Body of pancreas (tissue), 4 donors: ENCODE data around the gene GDPD2. TPM values are rescaled to one million over a fixed set of nuclear protein-coding genes. Genes with fewer than 3 reads are reported as not detected.

Experiments used
- ATAC-seq: fragments of 150-250 bp; one replicate; pipeline ENCODE4 v1.9.1; 2016
- DNase-seq, 4 donors: peaks; one replicate each; pipeline ENCODE4 v3.0.0-alpha.2; 2019
- H3K27ac ChIP-seq, 4 donors: fragments of 200-600 bp; sonication (generic); 1 replicate in 3 of 4; 2 replicates in 1 of 4; pipeline versions ENCODE4 v1.5.1 to v1.6.1; 2016 to 2019; ENCODE audit warnings: mild to moderate bottlenecking in 1 of 4, mixed read lengths in 1 of 4, moderate library complexity in 1 of 4
- H3K27me3 ChIP-seq, 2 donors: fragments of 200-600 bp; sonication (generic); one replicate each; pipeline ENCODE4 v1.6.0; 2016; ENCODE audit warnings: mild to moderate bottlenecking in 1 of 2
- H3K36me3 ChIP-seq, 2 donors: fragments of 200-600 bp; sonication (generic); replicated peaks in 1 of 2; 2 replicates each; pipeline ENCODE4 v1.5.1; 2016; ENCODE audit warnings: low read depth in 2 of 2; ENCODE audit not compliant: insufficient read depth in 1 of 2
- H3K4me1 ChIP-seq: fragments of 200-600 bp; sonication (generic); one replicate; pipeline ENCODE4 v1.6.0; 2016
- H3K4me3 ChIP-seq, 2 donors: fragments of 200-600 bp; sonication (generic); 1 replicate in 1 of 2; 2 replicates in 1 of 2; pipeline ENCODE4 v1.5.1; 2016 to 2019
- H3K9me3 ChIP-seq, 3 donors: fragments of 200-600 bp; sonication (generic); 1 replicate in 2 of 3; 2 replicates in 1 of 3; pipeline ENCODE4 v1.5.1; 2016
- CTCF ChIP-seq, 7 experiments: fragments of 450-650 bp in 4 of 7; fragments of 200-600 bp in 3 of 7; sonication (generic) in 3 of 7; IDR thresholded peaks; one replicate each; pipeline ENCODE4 v1.5.1; 2016 to 2019; ENCODE audit warnings: antibody characterized with exemption in 7 of 7
- POLR2A ChIP-seq, 3 donors: fragments of 450-650 bp; IDR thresholded peaks; one replicate each; pipeline ENCODE4 v1.6.1; 2016; ENCODE audit warnings: antibody characterized with exemption in 3 of 3, mild to moderate bottlenecking in 2 of 3
- WGBS, 2 donors: methylation state at CpG; one replicate each; pipeline ENCODE4 v1.1.5; 2017; 5-methylcytosine and 5-hydroxymethylcytosine counted together
- intact Hi-C: fragments of 100-400 bp; cut with DNase I; formaldehyde crosslinking; loops from one replicate; pipeline ENCODE4 v1.15.1; 2023
- total RNA-seq, 2 donors: library from RNA; depleted of rRNA; stranded (reverse); fragments of >200 nt; gene quantifications; one replicate each; pipeline ENCODE4 v1.1.0, GENCODE V29; 2016

The GDPD2 gene
- total RNA-seq, 2 donors from 2014 or later, result 0.26 TPM; not detected in 1

GRCh38 chrX:70437011-70437410 is 13.9 kb downstream of the GDPD2 start:
- no peaks in the 10 kb centered on the region for H3K9me3 ChIP-seq
- DNase-seq (no peak), ATAC-seq (no peak)
- TF ChIP-seq CTCF (IDR thresholded peaks at IDR 0.05) (no peak), POLR2A (IDR thresholded peaks at IDR 0.05) (no peak)
- no peaks in the 10 kb centered on the region for H3K36me3 ChIP-seq
- WGBS, 2 donors, result 25 to 36% methylated on average over 2 of the region's 2 CpGs
- H3K27ac ChIP-seq, result no peak overlapping the region
- peaks cover 10% of the 10 kb centered on the region for H3K4me1 ChIP-seq
- intact Hi-C loops, result no loop called here
- H3K4me3 ChIP-seq, result no peak overlapping the region
- no peaks in the 10 kb centered on the region for H3K27me3 ChIP-seq

- WGBS, 2 donors, result 64 to 85% methylated on average over 7 to 8 of the region's 8 CpGs
- intact Hi-C loops, result no loop called here
- Histone ChIP-seq H3K27me3 (no peaks in the 10 kb centered on the region), H3K9me3 (no peaks in the 10 kb centered on the region), H3K4me3 (no peak overlapping the region), H3K27ac (no peak overlapping the region), H3K4me1 (peaks cover 10% of the 10 kb centered on the region), H3K36me3 (no peaks in the 10 kb centered on the region)
- TF ChIP-seq POLR2A (IDR thresholded peaks at IDR 0.05), result no peak
- no peak for ATAC-seq
- DNase-seq, result no peak
Measured at GRCh38 chrX:70437921-70438665, 15.0 kb downstream of the GDPD2 start.

- DNase-seq, result no peak
- WGBS, 2 donors, result 11 to 17% methylated on average over 1 of the region's 1 CpG
- Histone ChIP-seq H3K36me3 (no peaks in the 10 kb centered on the region), H3K4me1 (peaks cover 4% of the 10 kb centered on the region), H3K9me3 (no peaks in the 10 kb centered on the region), H3K27ac (no peak overlapping the region), H3K4me3 (no peak overlapping the region), H3K27me3 (no peaks in the 10 kb centered on the region)
- intact Hi-C loops, result no loop called here
- ATAC-seq, result no peak
- TF ChIP-seq CTCF (IDR thresholded peaks at IDR 0.05) (no peak), POLR2A (IDR thresholded peaks at IDR 0.05) (no peak)
Measured at GRCh38 chrX:70439016-70439415, 15.9 kb downstream of the GDPD2 start.

- no peak for TF ChIP-seq CTCF (IDR thresholded peaks at IDR 0.05)
- TF ChIP-seq POLR2A (IDR thresholded peaks at IDR 0.05), result no peak
- WGBS, 2 donors, result 53 to 55% methylated on average over 5 to 6 of the region's 6 CpGs
- intact Hi-C loops, result no loop called here
- DNase-seq (no peak), ATAC-seq (no peak)
- H3K27ac ChIP-seq, result no peak overlapping the region
- no peak overlapping the region for H3K4me3 ChIP-seq
- H3K4me1 ChIP-seq, result peaks cover 7% of the 10 kb centered on the region
- H3K36me3 ChIP-seq, result no peaks in the 10 kb centered on the region
- no peaks in the 10 kb centered on the region for H3K27me3 ChIP-seq
- no peaks in the 10 kb centered on the region for H3K9me3 ChIP-seq
Measured at GRCh38 chrX:70442224-70442623, 19.1 kb downstream of the GDPD2 start.

GRCh38 chrX:70444326-70444945 is 21.3 kb downstream of the GDPD2 start, which contains the start of gene DLG3:
DLG3 (plus strand) TSS chrX:70444835; CDS start chrX:70445202, 367 bp downstream.
- DNase-seq (peak in 2 of 4 donors; percentile 19 to 40), ATAC-seq (no peak)
- Histone ChIP-seq H3K4me3 (no peak within 1 kb of the TSS), H3K27me3 (no peaks in the 10 kb centered on the region), H3K4me1 (peaks cover 7% of the 10 kb centered on the region), H3K9me3 (no peaks in the 10 kb centered on the region), H3K27ac (no peak within 1 kb of the TSS), H3K36me3 (no peaks in the 10 kb centered on the region)
- intact Hi-C loops, result no loop called here
- WGBS, 2 donors, result 14 to 100% methylated on average over 1 to 18 of the region's 21 CpGs
- no peak for TF ChIP-seq CTCF (IDR thresholded peaks at IDR 0.05)
- TF ChIP-seq POLR2A (IDR thresholded peaks at IDR 0.05), result no peak
